ENCODE data around the gene ADARB2.

GRCh38 chr10:1390200-1390599, 347.1 kb downstream of the ADARB2 start:
- TF ChIP-seq CTCF (conservative IDR thresholded peaks at IDR 0.05 in 1 of 2, IDR thresholded peaks at IDR 0.05 in 1 of 2; ENCODE audit: low read depth in 1 of 2, low read length in 2 of 2), result no peak
- no peak for TF ChIP-seq EZH2 (IDR thresholded peaks at IDR 0.05; ENCODE audit: low read length, missing control alignments)
